ENCODE measurements around the gene PARD3.

GRCh38 chr10:34372509-34372908, 442.6 kb downstream of the PARD3 start:
- TF ChIP-seq CTCF (IDR thresholded peaks at IDR 0.05) (no peak), POLR2A (IDR thresholded peaks at IDR 0.05) (no peak)
